SK-N-MC (cell line): ENCODE results near the gene TRIM29.

Source experiments
- EZH2 ChIP-seq: fragments of 200-600 bp; sonication (generic); IDR thresholded peaks from one replicate; pipeline ENCODE4 v1.6.1; 2017; ENCODE audit warnings: antibody characterized with exemption
- POLR2AphosphoS5 ChIP-seq: IDR thresholded peaks from 2 replicates; pipeline ENCODE4 v1.6.1; 2012; ENCODE audit warnings: mild to moderate bottlenecking, low read depth, low read length, borderline replicate concordance

DNA sequence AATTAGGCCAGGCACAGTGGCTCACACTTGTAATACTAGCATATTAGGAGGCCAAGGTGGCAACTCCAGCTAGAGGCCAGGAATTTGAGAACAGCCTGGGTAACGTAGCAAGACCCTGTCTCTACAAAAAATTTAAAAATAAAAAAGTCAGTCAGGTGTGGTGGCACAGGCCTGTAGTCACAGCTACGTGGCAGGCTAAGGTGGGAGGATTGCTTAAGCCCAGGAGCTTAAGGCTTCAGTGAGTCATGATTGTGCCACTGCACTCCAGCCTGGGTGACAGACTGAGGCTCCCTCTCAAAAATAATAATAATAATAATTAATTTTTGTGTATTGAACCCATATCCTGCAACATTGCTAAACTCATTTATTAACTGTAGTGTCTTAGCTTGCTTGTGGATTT lies 15.3 kb upstream of the TRIM29 start:
- TF ChIP-seq EZH2, result no peak
- TF ChIP-seq POLR2AphosphoS5, result no peak
